Measurements from ENCODE around the gene DEGS2. TPM values are rescaled to one million over a fixed set of nuclear protein-coding genes. Genes with fewer than 3 reads are reported as not detected.
"Not testable (repeated sequence)": the region's sequence is repeated elsewhere in the genome, so short reads cannot be mapped to it uniquely, and the experiment has no call there.

The DEGS2 gene
- 0.17 TPM for polyA plus RNA-seq (2012; ENCODE audit: missing spikeins)

- FAIRE-seq = peak; percentile 5
- TF ChIP-seq POLR2AphosphoS5 (IDR thresholded peaks at IDR 0.05; ENCODE audit: low read depth, low read length) = no peak
- TF ChIP-seq POLR2A (IDR thresholded peaks at IDR 0.05; ENCODE audit: low read depth, low read length) = no peak
- no peak for TF ChIP-seq TAF1 (IDR thresholded peaks at IDR 0.05; ENCODE audit: borderline replicate concordance, low read depth, low read length)
- peak; percentile 75 for DNase-seq (ENCODE audit: insufficient read length)
Measured at GRCh38 chr14:100159094-100159864, at the start of gene DEGS2. Gene DEGS2 (minus strand): TSS chr14:100159645. CDS start chr14:100159587, 58 bp downstream.

GRCh38 chr14:100208136-100208535, 48.7 kb upstream of the DEGS2 start:
- FAIRE-seq; DNase-seq (ENCODE audit: insufficient read length): not testable (repeated sequence)

- not testable (repeated sequence) for DNase-seq (ENCODE audit: insufficient read length); FAIRE-seq
Measured at GRCh38 chr14:100207588-100207987, 48.1 kb upstream of the DEGS2 start.

GRCh38 chr14:100204835-100205167, 45.4 kb upstream of the DEGS2 start:
- not testable (repeated sequence) for DNase-seq (ENCODE audit: insufficient read length); FAIRE-seq

- DNase-seq (ENCODE audit: insufficient read length) = no peak
- no peak for TF ChIP-seq TAF1 (IDR thresholded peaks at IDR 0.05; ENCODE audit: borderline replicate concordance, low read depth, low read length)
- no peak for TF ChIP-seq POLR2AphosphoS5 (IDR thresholded peaks at IDR 0.05; ENCODE audit: low read depth, low read length)
- TF ChIP-seq POLR2A (IDR thresholded peaks at IDR 0.05; ENCODE audit: low read depth, low read length) = no peak
- no peak for FAIRE-seq
Measured at GRCh38 chr14:100203962-100204834, 44.8 kb upstream of the DEGS2 start.

GRCh38 chr14:100203146-100203545, 43.7 kb upstream of the DEGS2 start:
- DNase-seq (ENCODE audit: insufficient read length) (no peak), FAIRE-seq (no peak)
- TF ChIP-seq POLR2AphosphoS5 (IDR thresholded peaks at IDR 0.05; ENCODE audit: low read depth, low read length) = no peak
- TF ChIP-seq POLR2A (IDR thresholded peaks at IDR 0.05; ENCODE audit: low read depth, low read length) = no peak
- TF ChIP-seq TAF1 (IDR thresholded peaks at IDR 0.05; ENCODE audit: borderline replicate concordance, low read depth, low read length) = no peak

GRCh38 chr14:100202712-100203111, 43.3 kb upstream of the DEGS2 start:
- no peak for FAIRE-seq
- no peak for TF ChIP-seq TAF1 (IDR thresholded peaks at IDR 0.05; ENCODE audit: borderline replicate concordance, low read depth, low read length)
- TF ChIP-seq POLR2A (IDR thresholded peaks at IDR 0.05; ENCODE audit: low read depth, low read length) = no peak
- TF ChIP-seq POLR2AphosphoS5 (IDR thresholded peaks at IDR 0.05; ENCODE audit: low read depth, low read length) = no peak
- no peak for DNase-seq (ENCODE audit: insufficient read length)

GRCh38 chr14:100201701-100202100, 42.3 kb upstream of the DEGS2 start:
- DNase-seq (ENCODE audit: insufficient read length) (no peak), FAIRE-seq (no peak)
- TF ChIP-seq POLR2AphosphoS5 (IDR thresholded peaks at IDR 0.05; ENCODE audit: low read depth, low read length) (no peak), TAF1 (IDR thresholded peaks at IDR 0.05; ENCODE audit: borderline replicate concordance, low read depth, low read length) (no peak), POLR2A (IDR thresholded peaks at IDR 0.05; ENCODE audit: low read depth, low read length) (no peak)

- DNase-seq (ENCODE audit: insufficient read length) (no peak), FAIRE-seq (no peak)
- TF ChIP-seq TAF1 (IDR thresholded peaks at IDR 0.05; ENCODE audit: borderline replicate concordance, low read depth, low read length) (no peak), POLR2A (IDR thresholded peaks at IDR 0.05; ENCODE audit: low read depth, low read length) (no peak)
Measured at GRCh38 chr14:100200311-100200710, 40.9 kb upstream of the DEGS2 start.

- DNase-seq (ENCODE audit: insufficient read length) (no peak), FAIRE-seq (no peak)
- TF ChIP-seq POLR2AphosphoS5 (IDR thresholded peaks at IDR 0.05; ENCODE audit: low read depth, low read length) = no peak
- no peak for TF ChIP-seq TAF1 (IDR thresholded peaks at IDR 0.05; ENCODE audit: borderline replicate concordance, low read depth, low read length)
- no peak for TF ChIP-seq POLR2A (IDR thresholded peaks at IDR 0.05; ENCODE audit: low read depth, low read length)
Measured at GRCh38 chr14:100199240-100199860, 39.9 kb upstream of the DEGS2 start.

- DNase-seq (ENCODE audit: insufficient read length) (no peak), FAIRE-seq (no peak)
Measured at GRCh38 chr14:100193417-100194357, 34.2 kb upstream of the DEGS2 start.

More at GRCh38 chr14:100193417-100194357, 34.2 kb upstream of the DEGS2 start:
- no peak for TF ChIP-seq POLR2A (IDR thresholded peaks at IDR 0.05; ENCODE audit: low read depth, low read length)
- TF ChIP-seq TAF1 (IDR thresholded peaks at IDR 0.05; ENCODE audit: borderline replicate concordance, low read depth, low read length) = no peak
- no peak for TF ChIP-seq POLR2AphosphoS5 (IDR thresholded peaks at IDR 0.05; ENCODE audit: low read depth, low read length)

Data from GM12892 (cell line).